IgD-negative memory B cell (primary cell): ENCODE results near the gene CMTM4. TPM values are rescaled to one million over a fixed set of nuclear protein-coding genes. Genes with fewer than 3 reads are reported as not detected.
"Not testable (repeated sequence)": the region's sequence is repeated elsewhere in the genome, so short reads cannot be mapped to it uniquely, and the experiment has no call there.

Source experiments
- H3K27ac Mint-ChIP-seq, 3 donors: one replicate each; pipeline ENCODE4 v1.8.0; 2020 to 2022; ENCODE audit warnings: mild to moderate bottlenecking in 3 of 3, mixed read lengths in 3 of 3, moderate library complexity in 1 of 3
- H3K27me3 Mint-ChIP-seq: one replicate; pipeline ENCODE4 v1.8.0; 2021; ENCODE audit warnings: mixed read lengths
- H3K36me3 Mint-ChIP-seq: one replicate; pipeline ENCODE4 v1.8.0; 2020; ENCODE audit warnings: mild to moderate bottlenecking, mixed read lengths
- H3K4me1 Mint-ChIP-seq, 3 donors: one replicate each; pipeline ENCODE4 v1.8.0; 2020 to 2022; ENCODE audit warnings: mixed read lengths in 3 of 3, mild to moderate bottlenecking in 1 of 3
- H3K4me3 Mint-ChIP-seq, 4 donors: one replicate each; pipeline ENCODE4 v1.8.0; 2020 to 2022; ENCODE audit warnings: mild to moderate bottlenecking in 4 of 4, mixed read lengths in 4 of 4, moderate library complexity in 3 of 4
- H3K9me3 Mint-ChIP-seq, 3 donors: one replicate each; pipeline ENCODE4 v1.8.0; 2020 to 2021; ENCODE audit warnings: mixed read lengths in 3 of 3, mild to moderate bottlenecking in 1 of 3
- polyA plus RNA-seq: library from polyadenylated mRNA; unstranded; fragments of 300-500 nt; fragmentation: Illumina TruSeq; gene quantifications from one replicate; pipeline ENCODE4 v1.2.3, GENCODE V29; 2021

Gene CMTM4
- polyA plus RNA-seq, 1 donor from 2014 or later, result 0.19 TPM

- Mint-ChIP-seq H3K27ac (no peak overlapping the region), H3K4me1 (peaks cover 0 to 2% (median 0%) of the 10 kb centered on the region in 3 donors), H3K36me3 (no peaks in the 10 kb centered on the region), H3K9me3 (no peaks in the 10 kb centered on the region), H3K27me3 (peaks cover 3% of the 10 kb centered on the region), H3K4me3 (no peak overlapping the region)
Observed at GRCh38 chr16:66668777-66669444, 27.6 kb downstream of the CMTM4 start.

GRCh38 chr16:66667944-66668343 lies 28.6 kb downstream of the CMTM4 start:
- peaks cover 0 to 2% (median 0%) of the 10 kb centered on the region in 3 donors for H3K4me1 Mint-ChIP-seq
- H3K27me3 Mint-ChIP-seq, result peaks cover 3% of the 10 kb centered on the region
- H3K27ac Mint-ChIP-seq, result no peak overlapping the region
- H3K9me3 Mint-ChIP-seq, result no peaks in the 10 kb centered on the region
- no peak overlapping the region for H3K4me3 Mint-ChIP-seq
- H3K36me3 Mint-ChIP-seq, result no peaks in the 10 kb centered on the region

- H3K27ac Mint-ChIP-seq, result no peak overlapping the region
- no peak overlapping the region for H3K4me3 Mint-ChIP-seq
- H3K4me1 Mint-ChIP-seq, result peaks cover 0 to 2% (median 1%) of the 10 kb centered on the region in 3 donors
- H3K36me3 Mint-ChIP-seq, result no peaks in the 10 kb centered on the region
- peaks cover 7% of the 10 kb centered on the region for H3K27me3 Mint-ChIP-seq
- no peaks in the 10 kb centered on the region for H3K9me3 Mint-ChIP-seq
Observed at GRCh38 chr16:66662445-66663194, 33.9 kb downstream of the CMTM4 start.

DNA sequence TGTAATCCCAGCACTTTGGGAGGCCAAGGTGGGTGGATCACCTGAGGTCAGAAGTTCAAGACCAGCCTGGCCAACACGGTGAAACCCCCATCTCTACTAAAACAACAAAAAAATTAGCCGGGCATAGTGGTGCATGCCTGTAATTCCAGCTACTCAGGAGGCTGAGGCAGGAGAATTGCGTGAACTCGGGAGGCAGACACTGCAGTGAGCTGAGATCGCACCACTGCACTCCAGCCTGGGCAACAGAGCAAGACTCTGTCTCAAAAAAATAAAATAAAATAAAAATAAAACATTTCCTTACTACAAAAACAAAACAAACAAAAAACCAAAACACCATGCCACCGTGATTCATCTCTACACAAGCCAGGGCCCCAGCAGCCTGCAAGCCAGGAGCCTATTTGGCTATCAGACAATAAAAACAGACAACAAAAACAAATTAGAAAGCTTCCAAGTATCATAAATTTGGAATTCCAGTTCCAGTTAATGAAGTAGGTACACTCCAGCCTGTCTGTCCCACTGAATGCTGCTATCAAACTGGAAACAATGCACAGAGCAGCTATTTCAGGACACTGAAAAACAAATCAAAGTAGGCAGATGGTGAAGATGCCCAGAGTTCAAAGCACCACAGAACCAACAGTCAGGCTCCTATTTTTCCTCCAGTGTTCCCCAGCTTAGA lies 34.7 kb downstream of the CMTM4 start:
- H3K9me3 Mint-ChIP-seq, H3K4me3 Mint-ChIP-seq, H3K4me1 Mint-ChIP-seq, H3K27ac Mint-ChIP-seq, H3K36me3 Mint-ChIP-seq, H3K27me3 Mint-ChIP-seq: not testable (repeated sequence)

GRCh38 chr16:66661210-66661560 lies 35.4 kb downstream of the CMTM4 start:
- no peak overlapping the region for H3K27ac Mint-ChIP-seq
- H3K4me1 Mint-ChIP-seq, result peaks cover 0 to 1% (median 0%) of the 10 kb centered on the region in 3 donors
- peaks cover 9% of the 10 kb centered on the region for H3K27me3 Mint-ChIP-seq
- H3K36me3 Mint-ChIP-seq, result no peaks in the 10 kb centered on the region
- no peaks in the 10 kb centered on the region for H3K9me3 Mint-ChIP-seq
- H3K4me3 Mint-ChIP-seq, result no peak overlapping the region

GRCh38 chr16:66660422-66661209 lies 35.9 kb downstream of the CMTM4 start:
- Mint-ChIP-seq H3K4me3 (no peak overlapping the region), H3K27me3 (peaks cover 9% of the 10 kb centered on the region), H3K4me1 (peaks cover 0 to 1% (median 0%) of the 10 kb centered on the region in 3 donors), H3K9me3 (no peaks in the 10 kb centered on the region), H3K36me3 (no peaks in the 10 kb centered on the region), H3K27ac (no peak overlapping the region)

DNA sequence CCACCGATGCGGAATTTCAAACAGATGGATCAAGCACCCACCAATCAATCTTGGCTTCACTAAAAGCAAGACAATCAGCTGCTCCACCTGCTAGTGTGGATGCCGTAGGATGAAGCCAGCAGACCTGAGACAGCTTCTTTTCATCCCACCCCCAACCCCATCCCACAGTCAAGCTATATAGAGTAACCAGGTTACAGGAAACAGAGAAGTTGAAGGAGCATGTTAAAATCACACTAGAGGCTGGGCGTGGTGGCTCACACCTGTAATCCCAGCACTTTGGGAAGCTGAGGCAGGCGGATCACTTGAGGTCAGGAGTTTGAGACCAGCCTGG lies 37.7 kb downstream of the CMTM4 start:
- Mint-ChIP-seq H3K36me3 (peaks cover 1% of the 10 kb centered on the region), H3K27me3 (peaks cover 17% of the 10 kb centered on the region), H3K4me1 (peaks cover 0 to 1% (median 0%) of the 10 kb centered on the region in 3 donors), H3K9me3 (no peaks in the 10 kb centered on the region), H3K27ac (no peak overlapping the region), H3K4me3 (no peak overlapping the region)

DNA sequence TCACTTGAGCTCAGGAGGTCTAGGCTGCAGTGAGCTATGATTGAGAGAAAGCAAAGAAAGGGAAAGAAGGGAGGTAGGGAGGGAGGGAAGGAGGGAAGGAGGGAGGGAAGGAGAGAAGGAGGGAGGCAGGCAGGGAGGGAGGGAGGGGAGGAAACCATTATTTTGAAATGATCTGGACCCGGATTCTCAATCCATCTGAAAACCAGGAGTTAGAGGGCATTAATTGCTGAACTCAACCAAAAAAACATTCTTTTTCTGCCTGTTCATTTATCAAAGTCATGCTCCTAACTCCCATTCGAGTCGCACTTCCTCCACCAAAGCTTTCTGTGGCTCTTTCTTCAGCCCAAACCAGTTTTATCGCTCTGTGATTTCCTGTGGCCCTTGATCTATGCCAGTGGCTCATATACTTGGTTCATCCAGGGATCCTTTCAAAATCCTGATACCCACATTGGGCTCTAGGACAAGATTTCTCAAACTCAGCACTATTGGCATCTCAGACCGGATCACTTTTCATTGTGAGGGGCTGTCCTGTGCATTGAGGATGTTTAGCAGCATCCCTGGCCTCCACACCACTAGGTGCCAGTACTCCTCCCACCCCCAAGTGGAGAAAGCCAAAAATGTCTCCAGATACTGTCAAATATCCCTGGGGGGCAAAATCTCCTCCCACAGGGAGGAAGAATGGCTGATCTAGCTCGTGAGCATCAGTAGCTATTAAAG lies 38.2 kb downstream of the CMTM4 start:
- H3K4me3 Mint-ChIP-seq, result no peak overlapping the region

DNA sequence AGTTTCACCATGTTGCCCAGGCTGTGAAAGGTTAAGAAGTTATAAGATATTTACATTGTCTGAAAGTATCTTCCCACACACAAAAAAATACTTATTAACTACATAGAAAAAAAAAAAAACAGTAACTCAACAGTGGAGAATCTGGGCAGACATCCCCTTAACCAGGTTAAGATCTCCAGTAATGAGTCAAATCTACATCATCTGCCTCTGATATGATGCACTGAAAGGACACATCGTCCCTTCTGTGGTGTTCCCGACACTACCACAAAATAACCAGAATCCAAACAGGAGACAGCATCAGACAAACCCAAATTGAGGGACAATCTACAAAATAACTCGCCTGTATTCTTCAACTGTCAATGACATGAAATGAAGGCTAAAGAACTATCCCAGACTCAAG lies 40.0 kb downstream of the CMTM4 start:
- Mint-ChIP-seq H3K27me3 (peaks cover 15% of the 10 kb centered on the region), H3K4me1 (peaks cover 0 to 4% (median 2%) of the 10 kb centered on the region in 3 donors), H3K4me3 (no peak overlapping the region), H3K27ac (no peak overlapping the region), H3K36me3 (peaks cover 1% of the 10 kb centered on the region), H3K9me3 (no peaks in the 10 kb centered on the region)

More for the DNA sequence above, 38.2 kb downstream of the CMTM4 start:
- H3K27me3 Mint-ChIP-seq, result peaks cover 17% of the 10 kb centered on the region
- no peak overlapping the region for H3K27ac Mint-ChIP-seq
- H3K36me3 Mint-ChIP-seq, result peaks cover 1% of the 10 kb centered on the region
- peaks cover 0 to 1% (median 0%) of the 10 kb centered on the region in 3 donors for H3K4me1 Mint-ChIP-seq
- H3K9me3 Mint-ChIP-seq, result no peaks in the 10 kb centered on the region

DNA sequence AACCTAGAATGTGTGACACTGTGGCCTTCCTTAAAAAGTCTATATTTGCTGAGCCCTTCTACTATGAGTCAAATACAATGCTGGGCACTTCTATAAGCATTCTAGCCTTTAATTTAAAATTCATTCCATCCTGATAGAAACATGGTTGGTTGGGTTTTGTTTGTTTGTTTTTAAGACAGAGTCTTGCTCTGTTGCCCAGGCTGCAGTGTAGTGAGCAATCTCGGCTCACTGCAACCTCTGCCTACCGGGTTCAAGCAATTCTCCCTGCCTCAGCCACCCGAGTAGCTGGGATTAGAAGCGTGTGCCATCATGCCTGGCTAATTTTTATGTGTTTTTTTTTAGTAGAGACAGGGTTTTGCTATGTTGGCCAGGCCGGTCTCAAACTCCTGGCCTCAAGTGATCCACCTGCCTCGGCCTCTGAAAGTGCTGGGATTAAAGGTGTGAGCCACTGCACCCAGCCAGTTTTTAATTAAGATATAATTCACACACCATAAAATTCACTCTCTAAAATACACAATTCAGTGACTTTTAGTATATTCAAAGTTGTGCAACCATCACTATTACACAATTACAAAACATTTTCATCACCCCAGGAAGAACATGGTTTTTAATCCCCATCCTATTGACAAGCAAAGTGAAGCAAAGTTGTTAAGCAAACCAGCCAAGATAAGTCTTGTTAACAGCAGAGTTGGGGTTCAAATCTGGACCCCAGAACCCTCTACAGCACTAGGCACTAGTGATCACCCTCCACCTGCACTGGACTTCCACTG lies 42.8 kb downstream of the CMTM4 start:
- peaks cover 5 to 11% (median 9%) of the 10 kb centered on the region in 3 donors for H3K4me1 Mint-ChIP-seq

DNA sequence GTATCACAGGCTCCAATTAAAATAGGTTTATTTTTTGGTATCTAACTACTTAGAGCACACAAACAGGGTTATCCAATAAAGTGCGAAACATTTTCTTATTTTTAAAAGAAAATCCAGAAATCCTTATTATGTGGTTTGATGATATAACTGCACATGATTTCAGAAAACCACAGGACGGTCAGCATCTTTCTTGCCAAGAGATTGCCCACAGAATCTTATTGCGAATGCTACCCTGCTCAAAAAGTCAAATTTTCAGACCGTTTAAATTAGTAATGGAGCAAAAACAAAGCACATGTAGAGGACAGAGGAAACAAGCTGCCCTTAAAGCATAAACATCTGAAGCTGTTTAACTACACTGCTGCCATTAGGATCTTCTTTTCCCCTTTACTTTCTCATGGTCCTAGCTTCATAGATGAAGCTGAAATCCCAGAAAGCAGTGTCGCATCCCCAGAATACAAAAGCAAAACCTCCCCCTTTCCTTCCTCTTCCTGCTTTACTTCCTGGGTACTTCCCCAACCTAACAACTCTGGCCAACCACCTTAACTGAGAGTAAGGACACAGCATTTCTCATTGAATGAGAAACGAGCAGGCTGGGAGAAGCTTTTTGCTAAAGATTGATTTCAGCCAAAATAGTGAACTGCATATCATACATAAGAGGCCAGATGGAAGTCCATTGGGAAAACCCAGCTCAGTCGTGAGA lies 43.7 kb downstream of the CMTM4 start:
- peaks cover 1% of the 10 kb centered on the region for H3K36me3 Mint-ChIP-seq
- H3K27me3 Mint-ChIP-seq, result peaks cover 13% of the 10 kb centered on the region
- peaks cover 5 to 11% (median 9%) of the 10 kb centered on the region in 3 donors for H3K4me1 Mint-ChIP-seq
- no peak overlapping the region for H3K4me3 Mint-ChIP-seq
- no peaks in the 10 kb centered on the region for H3K9me3 Mint-ChIP-seq
- no peak overlapping the region for H3K27ac Mint-ChIP-seq

More for the DNA sequence above, 42.8 kb downstream of the CMTM4 start:
- Mint-ChIP-seq H3K4me3 (no peak overlapping the region), H3K27ac (no peak overlapping the region), H3K27me3 (peaks cover 15% of the 10 kb centered on the region), H3K9me3 (no peaks in the 10 kb centered on the region), H3K36me3 (peaks cover 1% of the 10 kb centered on the region)

- peaks cover 5 to 12% (median 9%) of the 10 kb centered on the region in 3 donors for H3K4me1 Mint-ChIP-seq
- no peak overlapping the region for H3K4me3 Mint-ChIP-seq
- peaks cover 1% of the 10 kb centered on the region for H3K36me3 Mint-ChIP-seq
- no peak overlapping the region for H3K27ac Mint-ChIP-seq
- no peaks in the 10 kb centered on the region for H3K9me3 Mint-ChIP-seq
- peaks cover 11% of the 10 kb centered on the region for H3K27me3 Mint-ChIP-seq
Observed at GRCh38 chr16:66651965-66652364, 44.6 kb downstream of the CMTM4 start.

DNA sequence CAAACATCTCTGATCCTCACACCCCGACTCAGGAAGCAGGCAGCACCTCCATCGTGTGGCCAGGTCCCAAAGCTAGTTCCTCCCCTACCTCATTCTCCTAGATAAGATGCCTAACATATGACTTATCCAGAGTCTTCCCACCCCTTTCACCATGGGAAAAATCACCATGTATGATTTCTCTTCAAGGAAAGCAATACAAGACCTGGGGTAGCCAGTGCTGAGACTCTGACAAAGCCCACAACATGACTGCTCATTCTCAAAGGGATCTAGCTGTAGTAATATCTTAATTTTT lies 45.1 kb downstream of the CMTM4 start:
- Mint-ChIP-seq H3K36me3 (peaks cover 1% of the 10 kb centered on the region), H3K9me3 (no peaks in the 10 kb centered on the region), H3K4me3 (no peak overlapping the region), H3K27ac (no peak overlapping the region), H3K27me3 (peaks cover 11% of the 10 kb centered on the region), H3K4me1 (peaks cover 5 to 12% (median 9%) of the 10 kb centered on the region in 3 donors)
